ENCODE results near the gene CXCL12.
A peak's percentile ranks its signal among the peaks of the same experiment; 100 is the strongest.

Gene CXCL12

GRCh38 chr10:44352316-44353127, 32.4 kb downstream of the CXCL12 start:
- DNase-seq (ENCODE audit: low read depth) = peak; percentile 76
- H3K4me3 ChIP-seq (replicated peaks; ENCODE audit: low read depth, low read length) = no peak overlapping the region
- TF ChIP-seq CTCF (IDR thresholded peaks at IDR 0.05; ENCODE audit: low read length, missing control alignments) = no peak

- H3K4me3 ChIP-seq (replicated peaks; ENCODE audit: low read depth, low read length) = no peak overlapping the region
- no peak for DNase-seq (ENCODE audit: low read depth)
- no peak for TF ChIP-seq CTCF (IDR thresholded peaks at IDR 0.05; ENCODE audit: low read length, missing control alignments)
Observed at GRCh38 chr10:44348496-44348895, 36.4 kb downstream of the CXCL12 start.

- no peak for DNase-seq (ENCODE audit: low read depth)
- TF ChIP-seq CTCF (IDR thresholded peaks at IDR 0.05; ENCODE audit: low read length, missing control alignments) = no peak
Observed at GRCh38 chr10:44347609-44348400, 37.1 kb downstream of the CXCL12 start.

GRCh38 chr10:44344727-44345126, 40.2 kb downstream of the CXCL12 start:
- TF ChIP-seq CTCF (IDR thresholded peaks at IDR 0.05; ENCODE audit: low read length, missing control alignments) = no peak
- H3K4me3 ChIP-seq (replicated peaks; ENCODE audit: low read depth, low read length) = no peak overlapping the region
- DNase-seq (ENCODE audit: low read depth) = no peak

More at GRCh38 chr10:44347609-44348400, 37.1 kb downstream of the CXCL12 start:
- no peak overlapping the region for H3K4me3 ChIP-seq (replicated peaks; ENCODE audit: low read depth, low read length)

GRCh38 chr10:44343843-44344242, 41.1 kb downstream of the CXCL12 start:
- TF ChIP-seq CTCF (IDR thresholded peaks at IDR 0.05; ENCODE audit: low read length, missing control alignments) = no peak
- no peak overlapping the region for H3K4me3 ChIP-seq (replicated peaks; ENCODE audit: low read depth, low read length)

GRCh38 chr10:44341886-44342285, 43.0 kb downstream of the CXCL12 start:
- no peak overlapping the region for H3K4me3 ChIP-seq (replicated peaks; ENCODE audit: low read depth, low read length)
- DNase-seq (ENCODE audit: low read depth) = no peak
- TF ChIP-seq CTCF (IDR thresholded peaks at IDR 0.05; ENCODE audit: low read length, missing control alignments) = no peak

More at GRCh38 chr10:44343843-44344242, 41.1 kb downstream of the CXCL12 start:
- DNase-seq (ENCODE audit: low read depth) = no peak

Data from fibroblast of pulmonary artery (primary cell).